A673 (cell line): ENCODE measurements around the gene CDC20B. TPM values are rescaled to one million over a fixed set of nuclear protein-coding genes. Genes with fewer than 3 reads are reported as not detected.

ENCODE experiments used
- BruUV-seq: library from RNA; stranded (reverse); fragments of 400-500 nt; replicated peaks from 2 replicates; lab custom pipeline; 2021; lab: Mats Ljungman, UMichigan
- CTCF ChIA-PET: fragments of 300-600 bp; sonication (Branson Sonifier 250); formaldehyde crosslinking; loops from one replicate; lab custom pipeline; 2022; ENCODE audit warnings: antibody characterized with exemption; lab: Charles Lee
- POLR2A ChIA-PET: fragments of 300-600 bp; sonication (Branson Sonifier 250); formaldehyde crosslinking; loops from one replicate; lab custom pipeline; 2022; ENCODE audit warnings: antibody characterized with exemption; ENCODE audit not compliant: low non-redundant PET; lab: Charles Lee
- DNase-seq: peaks from one replicate; pipeline ENCODE4 v3.0.0-alpha.2; 2015; ENCODE audit warnings: low spot score
- H3K27ac ChIP-seq: fragments of 200-600 bp; sonication (generic); 2 replicates; pipeline ENCODE4 v1.5.1; 2016; ENCODE audit warnings: mixed run types, low read depth, mild to moderate bottlenecking, mixed read lengths, antibody characterized with exemption, low read length; ENCODE audit not compliant: poor library complexity, severe bottlenecking
- H3K27me3 ChIP-seq: fragments of 200-600 bp; sonication (generic); replicated peaks from 2 replicates; pipeline ENCODE4 v1.6.1; 2017; ENCODE audit warnings: mixed run types, low read depth, mild to moderate bottlenecking, mixed read lengths, antibody characterized with exemption, low read length; ENCODE audit not compliant: insufficient read depth, poor library complexity
- H3K36me3 ChIP-seq: fragments of 200-600 bp; sonication (generic); 2 replicates; pipeline ENCODE4 v1.6.1; 2016; ENCODE audit warnings: mixed run types, mild to moderate bottlenecking, mixed read lengths, antibody characterized with exemption, low read length; ENCODE audit not compliant: insufficient read depth, poor library complexity, severe bottlenecking
- H3K4me1 ChIP-seq: fragments of 200-600 bp; sonication (generic); 2 replicates; pipeline ENCODE4 v1.6.1; 2017; ENCODE audit warnings: mixed run types, mild to moderate bottlenecking, mixed read lengths, antibody characterized with exemption, low read length; ENCODE audit not compliant: insufficient read depth, poor library complexity, severe bottlenecking
- H3K4me3 ChIP-seq: fragments of 200-600 bp; sonication (generic); 2 replicates; pipeline ENCODE4 v1.5.1; 2016; ENCODE audit warnings: low read depth, mixed run types, mild to moderate bottlenecking, mixed read lengths, low read length; ENCODE audit not compliant: poor library complexity, severe bottlenecking
- H3K9me3 ChIP-seq: fragments of 200-600 bp; sonication (generic); 2 replicates; pipeline ENCODE4 v1.6.1; 2016; ENCODE audit warnings: mixed run types, low read depth, mild to moderate bottlenecking, mixed read lengths, antibody characterized with exemption, low read length; ENCODE audit not compliant: poor library complexity, severe bottlenecking
- CTCF ChIP-seq: fragments of 300-800, 200-600 bp; sonication (generic); conservative IDR thresholded peaks from 2 replicates; pipeline ENCODE4 v1.5.1; 2017; ENCODE audit warnings: low read depth, mild to moderate bottlenecking, antibody characterized with exemption, low read length, moderate library complexity, mixed read lengths
- EZH2 ChIP-seq: fragments of 200-600 bp; sonication (generic); IDR thresholded peaks from 2 replicates; pipeline ENCODE4 v1.6.1; 2017; ENCODE audit warnings: borderline replicate concordance, low read depth, mild to moderate bottlenecking, mixed read lengths, antibody characterized with exemption, low read length; ENCODE audit not compliant: poor library complexity, severe bottlenecking
- intact Hi-C: fragments of 100-400 bp; cut with micrococcal nuclease; formaldehyde crosslinking; loops from one replicate; pipeline ENCODE4 v1.10.0; 2022; ENCODE audit not compliant: unreplicated experiment
- total RNA-seq: library from RNA; stranded (reverse); gene quantifications from 2 replicates; pipeline ENCODE4 v1.2.3, GENCODE V29; 2021

CDC20B gene
- total RNA-seq, 1 experiment from 2014 or later = not detected

GRCh38 chr5:55134053-55134722 is 38.8 kb downstream of the CDC20B start:
- Histone ChIP-seq H3K27ac (no peak overlapping the region), H3K27me3 (peaks cover 15% of the 10 kb centered on the region), H3K9me3 (no peaks in the 10 kb centered on the region), H3K4me1 (no peaks in the 10 kb centered on the region), H3K36me3 (no peaks in the 10 kb centered on the region), H3K4me3 (no peak overlapping the region)
- intact Hi-C loops = no loop called here
- DNase-seq = no peak
- no peak for TF ChIP-seq CTCF
- ChIA-PET POLR2A (no interaction called here), CTCF (no interaction called here)
- no TSS peak for BruUV-seq

GRCh38 chr5:55123365-55123764 is 49.6 kb downstream of the CDC20B start:
- intact Hi-C loops = no loop called here
- BruUV-seq = no TSS peak
- no peaks in the 10 kb centered on the region for H3K36me3 ChIP-seq
- ChIA-PET POLR2A (no interaction called here), CTCF (no interaction called here)
- TF ChIP-seq EZH2 (no peak), CTCF (no peak)
- H3K27ac ChIP-seq = no peak overlapping the region
- no peaks in the 10 kb centered on the region for H3K4me1 ChIP-seq
- DNase-seq = no peak
- H3K9me3 ChIP-seq = no peaks in the 10 kb centered on the region
- H3K27me3 ChIP-seq = peaks cover 44% of the 10 kb centered on the region
- no peak overlapping the region for H3K4me3 ChIP-seq

GRCh38 chr5:55114061-55114460 is 58.9 kb downstream of the CDC20B start:
- BruUV-seq = no TSS peak
- Histone ChIP-seq H3K4me3 (no peak overlapping the region), H3K27ac (no peak overlapping the region), H3K4me1 (no peaks in the 10 kb centered on the region), H3K9me3 (no peaks in the 10 kb centered on the region), H3K36me3 (no peaks in the 10 kb centered on the region), H3K27me3 (peaks cover 5% of the 10 kb centered on the region)
- intact Hi-C loops = no loop called here
- ChIA-PET POLR2A (no interaction called here), CTCF (no interaction called here)
- TF ChIP-seq EZH2 = no peak
- no peak for TF ChIP-seq CTCF
- DNase-seq = no peak
